Activated CD8-positive, alpha-beta memory T cell treated with anti-CD3 and anti-CD28 coated beads for 36 hours (primary cell): ENCODE measurements around the gene MACROD2. TPM values are rescaled to one million over a fixed set of nuclear protein-coding genes. Genes with fewer than 3 reads are reported as not detected.
"Not testable (repeated sequence)": the region's sequence is repeated elsewhere in the genome, so short reads cannot be mapped to it uniquely, and the experiment has no call there.

Experiments used
- CTCF ChIA-PET: fragments of 350-600 bp; sonication (Branson Sonifier 250); formaldehyde crosslinking; loops from one replicate; lab custom pipeline; 2021; ENCODE audit warnings: antibody characterized with exemption; lab: Charles Lee
- POLR2A ChIA-PET: fragments of 350-600 bp; sonication (Branson Sonifier 250); formaldehyde crosslinking; loops from one replicate; lab custom pipeline; 2021; ENCODE audit warnings: antibody characterized with exemption; lab: Charles Lee
- total RNA-seq, 2 experiments: library from RNA; stranded (reverse); gene quantifications; one replicate each; pipeline ENCODE4 v1.2.3, GENCODE V29; 2021

The MACROD2 gene
- total RNA-seq, 2 experiments from 2014 or later: not detected

GRCh38 chr20:15537200-15537599 lies 1541.9 kb downstream of the MACROD2 start:
- POLR2A ChIA-PET, CTCF ChIA-PET: not testable (repeated sequence)

GRCh38 chr20:15542655-15543054 lies 1547.3 kb downstream of the MACROD2 start:
- ChIA-PET POLR2A (no interaction called here), CTCF (no interaction called here)

- ChIA-PET CTCF (no interaction called here), POLR2A (no interaction called here)
Observed at GRCh38 chr20:15544742-15545141, 1549.4 kb downstream of the MACROD2 start.

GRCh38 chr20:15546525-15547023 lies 1551.3 kb downstream of the MACROD2 start:
- ChIA-PET CTCF (no interaction called here), POLR2A (no interaction called here)

GRCh38 chr20:15547119-15547518 lies 1551.8 kb downstream of the MACROD2 start:
- ChIA-PET CTCF (no interaction called here), POLR2A (no interaction called here)

GRCh38 chr20:15550116-15550870 lies 1555.0 kb downstream of the MACROD2 start:
- ChIA-PET CTCF (no interaction called here), POLR2A (no interaction called here)

GRCh38 chr20:15555913-15556312 lies 1560.6 kb downstream of the MACROD2 start:
- POLR2A ChIA-PET: no interaction called here
- CTCF ChIA-PET: no interaction called here

GRCh38 chr20:15556869-15557268 lies 1561.6 kb downstream of the MACROD2 start:
- CTCF ChIA-PET: no interaction called here
- POLR2A ChIA-PET: no interaction called here

- CTCF ChIA-PET: no interaction called here
- POLR2A ChIA-PET: no interaction called here
Observed at GRCh38 chr20:15561070-15561569, 1565.8 kb downstream of the MACROD2 start.

- ChIA-PET CTCF (no interaction called here), POLR2A (no interaction called here)
Observed at GRCh38 chr20:15561707-15562404, 1566.5 kb downstream of the MACROD2 start.

GRCh38 chr20:15563836-15564235 lies 1568.5 kb downstream of the MACROD2 start:
- CTCF ChIA-PET: no interaction called here
- POLR2A ChIA-PET: no interaction called here

- CTCF ChIA-PET: no interaction called here
Observed at GRCh38 chr20:15564981-15565380, 1569.7 kb downstream of the MACROD2 start.

GRCh38 chr20:15565786-15566185 lies 1570.5 kb downstream of the MACROD2 start:
- POLR2A ChIA-PET: no interaction called here
- CTCF ChIA-PET: no interaction called here

More at GRCh38 chr20:15564981-15565380, 1569.7 kb downstream of the MACROD2 start:
- POLR2A ChIA-PET: no interaction called here

- ChIA-PET POLR2A (no interaction called here), CTCF (no interaction called here)
Observed at GRCh38 chr20:15567219-15567618, 1571.9 kb downstream of the MACROD2 start.

- CTCF ChIA-PET: no interaction called here
- POLR2A ChIA-PET: no interaction called here
Observed at GRCh38 chr20:15570156-15570555, 1574.8 kb downstream of the MACROD2 start.

- CTCF ChIA-PET: no interaction called here
- POLR2A ChIA-PET: no interaction called here
Observed at GRCh38 chr20:15571056-15571455, 1575.7 kb downstream of the MACROD2 start.

GRCh38 chr20:15575255-15575654 lies 1579.9 kb downstream of the MACROD2 start:
- POLR2A ChIA-PET: no interaction called here
- CTCF ChIA-PET: no interaction called here

GRCh38 chr20:15576411-15576810 lies 1581.1 kb downstream of the MACROD2 start:
- ChIA-PET CTCF (no interaction called here), POLR2A (interaction anchor here (0.7 kb wide), 1 partner anchor 80 kb away, joined by 3 read pairs; no protein-coding TSS in a partner anchor)

GRCh38 chr20:15578113-15578512 lies 1582.8 kb downstream of the MACROD2 start:
- POLR2A ChIA-PET: no interaction called here

GRCh38 chr20:15579688-15580087 lies 1584.4 kb downstream of the MACROD2 start:
- POLR2A ChIA-PET: no interaction called here
- CTCF ChIA-PET: no interaction called here

More at GRCh38 chr20:15578113-15578512, 1582.8 kb downstream of the MACROD2 start:
- CTCF ChIA-PET: no interaction called here
